Measurements from ENCODE around the gene MX2.

The MX2 gene

DNA sequence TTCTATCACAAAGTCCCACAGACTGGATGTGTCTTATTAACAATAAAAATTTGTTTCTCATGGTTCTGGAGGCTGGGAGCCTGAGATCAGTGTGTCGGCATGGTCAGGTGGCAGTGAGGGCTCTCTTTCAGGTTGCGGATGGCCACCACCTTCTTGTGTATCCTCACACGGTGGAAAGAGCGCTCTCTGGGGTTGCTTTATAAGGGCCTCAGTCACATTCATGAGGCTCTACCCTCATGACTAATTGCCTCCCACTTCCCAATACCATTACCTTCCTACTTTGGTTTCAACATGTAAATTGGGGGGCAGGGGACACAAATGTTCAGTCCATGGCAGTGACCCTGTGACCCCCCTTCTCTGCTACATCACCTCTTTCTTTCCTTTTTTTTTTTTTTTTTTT, 43.5 kb downstream of the MX2 start:
- Histone ChIP-seq H3K4me2 (ENCODE audit: low read length) (no peak overlapping the region), H3K79me2 (no peaks in the 10 kb centered on the region), H2AFZ (no peak overlapping the region), H3K9me3 (ENCODE audit: control insufficient read depth, low read length) (no peaks in the 10 kb centered on the region), H3K27ac (no peak overlapping the region), H3K36me3 (ENCODE audit: control insufficient read depth, insufficient read depth, low read length) (no peaks in the 10 kb centered on the region), H3K27me3 (ENCODE audit: control insufficient read depth, insufficient read depth, low read length) (no peaks in the 10 kb centered on the region), H3K4me1 (no peaks in the 10 kb centered on the region), H3K9ac (no peak overlapping the region), H3K4me3 (ENCODE audit: low read depth, low read length) (no peak overlapping the region)
- TF ChIP-seq CTCF (IDR thresholded peaks at IDR 0.05): no peak

- TF ChIP-seq CTCF (IDR thresholded peaks at IDR 0.05): no peak
- H2AFZ ChIP-seq: no peak overlapping the region
- H3K36me3 ChIP-seq (ENCODE audit: control insufficient read depth, insufficient read depth, low read length): no peaks in the 10 kb centered on the region
- H3K9ac ChIP-seq: no peak overlapping the region
- H3K9me3 ChIP-seq (ENCODE audit: control insufficient read depth, low read length): no peaks in the 10 kb centered on the region
- H3K4me2 ChIP-seq (ENCODE audit: low read length): no peak overlapping the region
- H3K4me3 ChIP-seq (ENCODE audit: low read depth, low read length): no peak overlapping the region
- H3K79me2 ChIP-seq: no peaks in the 10 kb centered on the region
- H3K27ac ChIP-seq: no peak overlapping the region
- no peaks in the 10 kb centered on the region for H3K27me3 ChIP-seq (ENCODE audit: control insufficient read depth, insufficient read depth, low read length)
- no peaks in the 10 kb centered on the region for H3K4me1 ChIP-seq
These were observed 44.5 kb downstream of the MX2 start for GRCh38 chr21:41406340-41406739.

GRCh38 chr21:41407541-41408460, 46.0 kb downstream of the MX2 start:
- H3K4me3 ChIP-seq (ENCODE audit: low read depth, low read length): no peak overlapping the region
- no peaks in the 10 kb centered on the region for H3K27me3 ChIP-seq (ENCODE audit: control insufficient read depth, insufficient read depth, low read length)
- H3K9ac ChIP-seq: no peak overlapping the region
- H3K79me2 ChIP-seq: no peaks in the 10 kb centered on the region
- TF ChIP-seq CTCF (IDR thresholded peaks at IDR 0.05): no peak
- H2AFZ ChIP-seq: no peak overlapping the region
- no peak overlapping the region for H3K4me2 ChIP-seq (ENCODE audit: low read length)
- no peaks in the 10 kb centered on the region for H3K4me1 ChIP-seq
- H3K36me3 ChIP-seq (ENCODE audit: control insufficient read depth, insufficient read depth, low read length): no peaks in the 10 kb centered on the region
- H3K9me3 ChIP-seq (ENCODE audit: control insufficient read depth, low read length): no peaks in the 10 kb centered on the region
- no peak overlapping the region for H3K27ac ChIP-seq

GRCh38 chr21:41410361-41410760, 48.5 kb downstream of the MX2 start:
- H3K9ac ChIP-seq: no peak overlapping the region
- H2AFZ ChIP-seq: no peak overlapping the region
- H3K36me3 ChIP-seq (ENCODE audit: control insufficient read depth, insufficient read depth, low read length): no peaks in the 10 kb centered on the region
- H3K79me2 ChIP-seq: no peaks in the 10 kb centered on the region
- no peaks in the 10 kb centered on the region for H3K4me1 ChIP-seq
- no peak overlapping the region for H3K27ac ChIP-seq
- no peak for TF ChIP-seq CTCF (IDR thresholded peaks at IDR 0.05)
- no peak overlapping the region for H3K4me2 ChIP-seq (ENCODE audit: low read length)
- H3K27me3 ChIP-seq (ENCODE audit: control insufficient read depth, insufficient read depth, low read length): no peaks in the 10 kb centered on the region
- H3K4me3 ChIP-seq (ENCODE audit: low read depth, low read length): no peak overlapping the region
- no peaks in the 10 kb centered on the region for H3K9me3 ChIP-seq (ENCODE audit: control insufficient read depth, low read length)

All from parathyroid adenoma (tissue), 2 donors.